Measurements from ENCODE around the gene LCN6. TPM values are rescaled to one million over a fixed set of nuclear protein-coding genes. Genes with fewer than 3 reads are reported as not detected.

The LCN6 gene
- total RNA-seq, 1 experiment from 2014 or later, result not detected

- H3K79me2 ChIP-seq (ENCODE audit: insufficient read depth, low read length), result no peaks in the 10 kb centered on the region
- no peak overlapping the region for H3K27ac Mint-ChIP-seq
- no peaks in the 10 kb centered on the region for H3K4me1 ChIP-seq (ENCODE audit: insufficient read depth, low read length)
- no peaks in the 10 kb centered on the region for H3K36me3 Mint-ChIP-seq (ENCODE audit: insufficient read depth in 1 of 3, low read depth in 3 of 3)
- no peaks in the 10 kb centered on the region for H3K9me3 ChIP-seq (ENCODE audit: control insufficient read depth, low read depth, low read length)
- peaks cover 0 to 5% of the 10 kb centered on the region in 2 experiments; a peak in 1 of 5 replicates for H3K9me3 Mint-ChIP-seq
- H3K23ac ChIP-seq (ENCODE audit: insufficient read length, low read depth, low read length), result no peak overlapping the region
- H3K4ac ChIP-seq (ENCODE audit: low read depth, low read length), result no peak overlapping the region
- H3K23me2 ChIP-seq (ENCODE audit: insufficient read length, low read depth, low read length, poor library complexity, severe bottlenecking), result no peaks in the 10 kb centered on the region
- no peak overlapping the region for H3K4me2 ChIP-seq (ENCODE audit: insufficient read depth, insufficient read length, low read length)
- no peak overlapping the region for H3K4me3 Mint-ChIP-seq
- DNase-seq, result peak; percentile 31
- H3K27me3 Mint-ChIP-seq (ENCODE audit: low read depth), result peaks cover 9% of the 10 kb centered on the region
- H2BK15ac ChIP-seq (ENCODE audit: low read depth, low read length), result no peak overlapping the region
- no peak overlapping the region for H3K18ac ChIP-seq (ENCODE audit: insufficient read length, low read depth, low read length)
- H2AFZ ChIP-seq (ENCODE audit: low read length), result no peak overlapping the region
- H3K56ac ChIP-seq (ENCODE audit: insufficient read length, low read depth, low read length), result no peak overlapping the region
- no peaks in the 10 kb centered on the region for H3K79me1 ChIP-seq (ENCODE audit: insufficient read depth, low read depth, low read length, poor library complexity, severe bottlenecking)
- no peak overlapping the region for H2BK120ac ChIP-seq (ENCODE audit: low read depth, low read length, poor library complexity, severe bottlenecking)
- no peak overlapping the region for H3K9ac ChIP-seq (ENCODE audit: extremely low read depth, insufficient read length, low read length)
- no peak overlapping the region for H4K8ac ChIP-seq (replicated peaks; ENCODE audit: insufficient read length, low read depth, low read length)
- no peak for TF ChIP-seq CTCF (conservative IDR thresholded peaks at IDR 0.05)
- H3K14ac ChIP-seq (ENCODE audit: insufficient read depth, low read length), result no peak overlapping the region
- no peaks in the 10 kb centered on the region for H3K27me3 ChIP-seq (ENCODE audit: insufficient read depth, low read length)
- no peak overlapping the region for H2BK12ac ChIP-seq (ENCODE audit: insufficient read length, low read depth, low read length)
- H3K27ac ChIP-seq (ENCODE audit: insufficient read length, low read depth, low read length), result no peak overlapping the region
- peaks cover 12 to 28% of the 10 kb centered on the region in 2 experiments; a peak in 3 of 4 replicates for H3K4me1 Mint-ChIP-seq
- no CpG with 5 or more reads among the region's 17 CpGs for WGBS (ENCODE audit: extremely low coverage, insufficient read length, low lambda C conversion rate)
- no peak overlapping the region for H4K5ac ChIP-seq (ENCODE audit: insufficient read length, low read depth, low read length)
- no peaks in the 10 kb centered on the region for H4K20me1 ChIP-seq (ENCODE audit: control insufficient read depth, insufficient read depth, insufficient read length)
- no peak overlapping the region for H2BK20ac ChIP-seq (ENCODE audit: low read depth, low read length, poor library complexity, severe bottlenecking)
- no peak overlapping the region for H4K91ac ChIP-seq (ENCODE audit: insufficient read length, low read depth, low read length)
- no peak overlapping the region for H2BK5ac ChIP-seq (ENCODE audit: insufficient read length, low read length)
- no peak overlapping the region for H2AK5ac ChIP-seq (ENCODE audit: insufficient read length, low read length)
- no peak overlapping the region for H3T11ph ChIP-seq (ENCODE audit: low read length)
Observed at GRCh38 chr9:136762221-136762691, 13.9 kb upstream of the LCN6 start.
